Activated CD8-positive, alpha-beta memory T cell treated with anti-CD3 and anti-CD28 coated beads, Interleukin-2, amount 10 ng/mL, durations not matched to agents 7 days and 5 days (primary cell): ENCODE data around the gene GNE. TPM values are rescaled to one million over a fixed set of nuclear protein-coding genes. Genes with fewer than 3 reads are reported as not detected.
"Not testable (repeated sequence)": the region's sequence is repeated elsewhere in the genome, so short reads cannot be mapped to it uniquely, and the experiment has no call there.

Experiments used
- ATAC-seq: fragments of 150-1000 bp; cut with Tn5 transposase; one replicate; pipeline ENCODE4 v1.10.0; 2021; ENCODE audit warnings: moderate library complexity
- CTCF ChIA-PET: fragments of 350-600 bp; sonication (Branson Sonifier 250); formaldehyde crosslinking; loops from one replicate; lab custom pipeline; 2021; ENCODE audit warnings: antibody characterized with exemption; lab: Charles Lee
- DNase-seq: peaks from one replicate; pipeline ENCODE4 v3.0.0-alpha.2; 2020
- H3K27ac Mint-ChIP-seq: one replicate; pipeline ENCODE4 v1.8.0; 2021; ENCODE audit warnings: mild to moderate bottlenecking, mixed read lengths
- H3K27me3 Mint-ChIP-seq: one replicate; pipeline ENCODE4 v1.8.0; 2021; ENCODE audit warnings: mixed read lengths
- H3K36me3 Mint-ChIP-seq: one replicate; pipeline ENCODE4 v1.8.0; 2021; ENCODE audit warnings: mild to moderate bottlenecking, mixed read lengths
- H3K4me1 Mint-ChIP-seq: one replicate; pipeline ENCODE4 v1.8.0; 2021; ENCODE audit warnings: mixed read lengths
- H3K4me3 Mint-ChIP-seq: one replicate; pipeline ENCODE4 v1.8.0; 2021; ENCODE audit warnings: mild to moderate bottlenecking, moderate library complexity, mixed read lengths
- H3K9me3 Mint-ChIP-seq: one replicate; pipeline ENCODE4 v1.8.0; 2022; ENCODE audit warnings: low read depth, mixed read lengths
- total RNA-seq, 2 experiments: library from RNA; stranded (reverse); gene quantifications; one replicate each; pipeline ENCODE4 v1.2.3, GENCODE V29; 2021

Gene GNE
- 10 to 100 TPM; 17.3 to 19.6 TPM for total RNA-seq

GRCh38 chr9:36258208-36258995, at the start of gene GNE:
GNE (minus strand) TSS chr9:36258448; CDS start chr9:36249355, 9,093 bp downstream.
- ATAC-seq (peak; percentile 88), DNase-seq (peak; percentile 99)
- H3K36me3 Mint-ChIP-seq = peaks cover 5% of the 10 kb centered on the region

GRCh38 chr9:36306471-36307306, 48.4 kb upstream of the GNE start:
- Mint-ChIP-seq H3K27me3 (no peaks in the 10 kb centered on the region), H3K9me3 (no peaks in the 10 kb centered on the region), H3K4me1 (peaks cover 14% of the 10 kb centered on the region), H3K36me3 (peaks cover 2% of the 10 kb centered on the region), H3K27ac (peak overlapping the region; percentile 54), H3K4me3 (no peak overlapping the region)
- CTCF ChIA-PET = interaction anchor here (1.1 to 2.9 kb wide), 4 partner anchors 13 to 58 kb away, joined by 3 to 11 read pairs (median 8); no protein-coding TSS in a partner anchor
- ATAC-seq = peak; percentile 53
- DNase-seq = peak; percentile 43

More at GRCh38 chr9:36258208-36258995, at the start of gene GNE:
- Mint-ChIP-seq H3K4me3 (peak within 1 kb of the TSS; percentile 84), H3K27me3 (no peaks in the 10 kb centered on the region), H3K27ac (peak within 1 kb of the TSS; percentile 86), H3K9me3 (no peaks in the 10 kb centered on the region), H3K4me1 (peaks cover 11% of the 10 kb centered on the region)
- CTCF ChIA-PET = interaction anchor here (0.9 to 1.7 kb wide), 6 partner anchors 10 to 149 kb away, joined by 3 to 6 read pairs (median 4); partner anchors contain the start of gene CLTA

GRCh38 chr9:36304366-36304765, 46.1 kb upstream of the GNE start:
- ATAC-seq, H3K4me3 Mint-ChIP-seq, H3K27ac Mint-ChIP-seq, H3K36me3 Mint-ChIP-seq, H3K27me3 Mint-ChIP-seq, H3K9me3 Mint-ChIP-seq, DNase-seq: not testable (repeated sequence)
- peaks cover 14% of the 10 kb centered on the region for H3K4me1 Mint-ChIP-seq
- CTCF ChIA-PET = interaction anchor here (1.4 kb wide), 1 partner anchor 25 kb away, joined by 3 read pairs; no protein-coding TSS in a partner anchor

GRCh38 chr9:36301227-36301626, 43.0 kb upstream of the GNE start:
- H3K4me1 Mint-ChIP-seq = peaks cover 3% of the 10 kb centered on the region
- no peaks in the 10 kb centered on the region for H3K36me3 Mint-ChIP-seq
- no peak for ATAC-seq
- H3K9me3 Mint-ChIP-seq = no peaks in the 10 kb centered on the region
- CTCF ChIA-PET = no interaction called here
- no peak overlapping the region for H3K27ac Mint-ChIP-seq
- no peak for DNase-seq
- no peaks in the 10 kb centered on the region for H3K27me3 Mint-ChIP-seq
- no peak overlapping the region for H3K4me3 Mint-ChIP-seq

- Mint-ChIP-seq H3K9me3 (no peaks in the 10 kb centered on the region), H3K27ac (no peak overlapping the region), H3K27me3 (no peaks in the 10 kb centered on the region), H3K36me3 (no peaks in the 10 kb centered on the region), H3K4me3 (no peak overlapping the region), H3K4me1 (no peaks in the 10 kb centered on the region)
- CTCF ChIA-PET = no interaction called here
- DNase-seq (no peak), ATAC-seq (no peak)
These were observed 40.3 kb upstream of the GNE start for GRCh38 chr9:36298566-36298965.

- CTCF ChIA-PET = no interaction called here
- no peaks in the 10 kb centered on the region for H3K4me1 Mint-ChIP-seq
- no peak overlapping the region for H3K4me3 Mint-ChIP-seq
- H3K9me3 Mint-ChIP-seq = no peaks in the 10 kb centered on the region
- ATAC-seq (no peak), DNase-seq (no peak)
- H3K27me3 Mint-ChIP-seq = no peaks in the 10 kb centered on the region
- H3K36me3 Mint-ChIP-seq = no peaks in the 10 kb centered on the region
- no peak overlapping the region for H3K27ac Mint-ChIP-seq
These were observed 39.5 kb upstream of the GNE start for GRCh38 chr9:36297798-36298197.

GRCh38 chr9:36294996-36295395, 36.7 kb upstream of the GNE start:
- CTCF ChIA-PET = interaction anchor here (1.1 to 1.2 kb wide), 2 partner anchors 11 to 34 kb away, joined by 3 read pairs; no protein-coding TSS in a partner anchor
- ATAC-seq, H3K4me3 Mint-ChIP-seq, H3K27ac Mint-ChIP-seq, H3K9me3 Mint-ChIP-seq, H3K36me3 Mint-ChIP-seq, H3K4me1 Mint-ChIP-seq, H3K27me3 Mint-ChIP-seq, DNase-seq: not testable (repeated sequence)

GRCh38 chr9:36293918-36294317, 35.7 kb upstream of the GNE start:
- DNase-seq = no peak
- CTCF ChIA-PET = no interaction called here
- Mint-ChIP-seq H3K27ac (no peak overlapping the region), H3K36me3 (no peaks in the 10 kb centered on the region), H3K9me3 (no peaks in the 10 kb centered on the region), H3K27me3 (no peaks in the 10 kb centered on the region), H3K4me1 (no peaks in the 10 kb centered on the region), H3K4me3 (no peak overlapping the region)
- ATAC-seq = no peak

GRCh38 chr9:36293171-36293570, 34.9 kb upstream of the GNE start:
- Mint-ChIP-seq H3K36me3 (no peaks in the 10 kb centered on the region), H3K27me3 (no peaks in the 10 kb centered on the region), H3K9me3 (no peaks in the 10 kb centered on the region), H3K4me1 (no peaks in the 10 kb centered on the region), H3K27ac (no peak overlapping the region), H3K4me3 (no peak overlapping the region)
- CTCF ChIA-PET = no interaction called here
- no peak for ATAC-seq
- DNase-seq = no peak

GRCh38 chr9:36292641-36293040, 34.4 kb upstream of the GNE start:
- H3K4me3 Mint-ChIP-seq = no peak overlapping the region
- H3K9me3 Mint-ChIP-seq = no peaks in the 10 kb centered on the region
- H3K4me1 Mint-ChIP-seq = no peaks in the 10 kb centered on the region
- no peak overlapping the region for H3K27ac Mint-ChIP-seq
- DNase-seq (no peak), ATAC-seq (no peak)
- H3K27me3 Mint-ChIP-seq = no peaks in the 10 kb centered on the region
- CTCF ChIA-PET = no interaction called here
- no peaks in the 10 kb centered on the region for H3K36me3 Mint-ChIP-seq

GRCh38 chr9:36290996-36291395, 32.7 kb upstream of the GNE start:
- DNase-seq = no peak
- CTCF ChIA-PET = no interaction called here
- no peaks in the 10 kb centered on the region for H3K36me3 Mint-ChIP-seq
- no peak for ATAC-seq
- H3K4me1 Mint-ChIP-seq = no peaks in the 10 kb centered on the region
- no peak overlapping the region for H3K4me3 Mint-ChIP-seq
- H3K27me3 Mint-ChIP-seq = no peaks in the 10 kb centered on the region
- no peaks in the 10 kb centered on the region for H3K9me3 Mint-ChIP-seq
- H3K27ac Mint-ChIP-seq = no peak overlapping the region

- CTCF ChIA-PET = no interaction called here
- Mint-ChIP-seq H3K4me1 (no peaks in the 10 kb centered on the region), H3K27ac (no peak overlapping the region), H3K36me3 (no peaks in the 10 kb centered on the region), H3K27me3 (no peaks in the 10 kb centered on the region), H3K4me3 (no peak overlapping the region), H3K9me3 (no peaks in the 10 kb centered on the region)
- ATAC-seq (no peak), DNase-seq (no peak)
These were observed 31.7 kb upstream of the GNE start for GRCh38 chr9:36289836-36290435.

- Mint-ChIP-seq H3K4me3 (no peak overlapping the region), H3K36me3 (no peaks in the 10 kb centered on the region), H3K27me3 (no peaks in the 10 kb centered on the region), H3K4me1 (no peaks in the 10 kb centered on the region), H3K9me3 (no peaks in the 10 kb centered on the region), H3K27ac (no peak overlapping the region)
- ATAC-seq (no peak), DNase-seq (no peak)
- CTCF ChIA-PET = interaction anchor here (0.7 to 1.5 kb wide), 3 partner anchors 18 to 1390 kb away, joined by 3 read pairs; partner anchors contain the start of gene CLTA
These were observed 29.8 kb upstream of the GNE start for GRCh38 chr9:36288070-36288469.
